PFSK-1 (cell line): ENCODE results near the gene MAGEB4.

Experiments
- POLR2AphosphoS5 ChIP-seq: IDR thresholded peaks from 2 replicates; pipeline ENCODE4 v1.6.1; 2012; ENCODE audit warnings: low read depth, mild to moderate bottlenecking, control low read depth, low read length, moderate library complexity
- SIN3A ChIP-seq: IDR thresholded peaks from 2 replicates; pipeline ENCODE4 v1.6.1; 2012; ENCODE audit warnings: mild to moderate bottlenecking, low read length, moderate library complexity, borderline replicate concordance; ENCODE audit not compliant: insufficient read depth
- TAF1 ChIP-seq: IDR thresholded peaks from 2 replicates; pipeline ENCODE4 v1.6.1; 2012; ENCODE audit warnings: low read length, control low read depth, borderline replicate concordance; ENCODE audit not compliant: insufficient read depth

DNA sequence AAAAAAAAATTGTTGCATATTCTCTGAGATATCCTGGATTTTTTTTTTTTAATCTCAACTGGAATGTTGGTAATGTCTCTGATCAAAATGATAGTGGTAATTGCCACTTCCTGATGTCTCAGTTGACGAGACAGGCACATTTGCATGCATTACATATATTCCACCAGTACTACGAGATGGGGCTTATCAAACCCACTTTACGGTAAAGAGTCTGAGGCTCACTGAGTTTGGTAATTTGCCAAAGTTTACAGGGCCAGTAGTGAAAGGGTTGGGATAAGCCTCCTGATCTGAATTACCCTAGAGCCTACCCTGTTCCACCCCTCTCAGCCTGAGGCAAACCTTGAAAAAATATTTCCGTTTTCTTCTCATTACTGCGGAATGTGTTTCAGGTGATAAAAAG, 21.1 kb upstream of the MAGEB4 start:
- no peak for TF ChIP-seq SIN3A
- TF ChIP-seq POLR2AphosphoS5: no peak
- TF ChIP-seq TAF1: no peak
